GM23338 (cell line): Measurements from ENCODE around the gene LPP. TPM values are rescaled to one million over a fixed set of nuclear protein-coding genes. Genes with fewer than 3 reads are reported as not detected.
"Not testable (repeated sequence)": the region's sequence is repeated elsewhere in the genome, so short reads cannot be mapped to it uniquely, and the experiment has no call there.

ENCODE experiments used
- ATAC-seq: fragments of 200-7000 bp; cut with Tn5 transposase; 3 replicates; pipeline ENCODE4 v1.9.1; 2020
- DNase-seq: peaks from one replicate; pipeline ENCODE4 v3.0.0-alpha.2; 2015; ENCODE audit warnings: low spot score
- H2AFZ ChIP-seq: fragments of 200-600 bp; sonication (generic); 2 replicates; pipeline ENCODE4 v1.8.0; 2016; ENCODE audit warnings: antibody characterized with exemption, mild to moderate bottlenecking, moderate library complexity
- H3F3A ChIP-seq: fragments of 200-600 bp; sonication (generic); replicated peaks from 2 replicates; pipeline ENCODE4 v1.8.0; 2017; ENCODE audit warnings: antibody characterized with exemption, mixed run types, low read depth
- H3K27ac ChIP-seq: fragments of 200-600 bp; sonication (generic); 2 replicates; pipeline ENCODE4 v1.6.1; 2016; ENCODE audit warnings: low read depth
- H3K27me3 ChIP-seq: fragments of 200-600 bp; sonication (generic); 2 replicates; pipeline ENCODE4 v1.8.0; 2016; ENCODE audit warnings: mild to moderate bottlenecking, mixed run types, moderate library complexity; ENCODE audit not compliant: insufficient read depth
- H3K36me3 ChIP-seq: fragments of 200-600 bp; sonication (generic); 2 replicates; pipeline ENCODE4 v1.8.0; 2016; ENCODE audit warnings: mild to moderate bottlenecking; ENCODE audit not compliant: insufficient read depth
- H3K4me1 ChIP-seq: fragments of 200-600 bp; sonication (generic); 2 replicates; pipeline ENCODE4 v1.8.0; 2016; ENCODE audit warnings: mild to moderate bottlenecking, moderate library complexity; ENCODE audit not compliant: insufficient read depth
- H3K4me2 ChIP-seq: fragments of 200-600 bp; sonication (generic); 2 replicates; pipeline ENCODE4 v1.7.1; 2017; ENCODE audit warnings: mixed run types
- H3K4me3 ChIP-seq: fragments of 200-600 bp; sonication (generic); 2 replicates; pipeline ENCODE4 v1.6.1; 2016; ENCODE audit warnings: mixed run types
- H3K79me2 ChIP-seq: fragments of 200-600 bp; sonication (generic); replicated peaks from 2 replicates; pipeline ENCODE4 v1.8.0; 2017; ENCODE audit warnings: mild to moderate bottlenecking; ENCODE audit not compliant: insufficient read depth
- H3K9me2 ChIP-seq: fragments of 200-600 bp; sonication (generic); 2 replicates; pipeline ENCODE4 v1.8.0; 2017; ENCODE audit not compliant: insufficient read depth
- H4K20me1 ChIP-seq: fragments of 200-600 bp; sonication (generic); replicated peaks from 2 replicates; pipeline ENCODE4 v1.8.0; 2017; ENCODE audit warnings: mild to moderate bottlenecking; ENCODE audit not compliant: insufficient read depth
- H3K27ac Mint-ChIP-seq: 2 replicates; pipeline ENCODE4 v1.8.0; 2020; ENCODE audit warnings: inconsistent platforms, mild to moderate bottlenecking, moderate library complexity, mixed read lengths
- H3K27me3 Mint-ChIP-seq: 3 replicates; pipeline ENCODE4 v1.8.0; 2022; ENCODE audit warnings: low read depth, mild to moderate bottlenecking, moderate library complexity, mixed read lengths, inconsistent platforms; ENCODE audit not compliant: insufficient read depth, poor library complexity
- H3K36me3 Mint-ChIP-seq: 3 replicates; pipeline ENCODE4 v1.8.0; 2021; ENCODE audit warnings: low read depth, mild to moderate bottlenecking, inconsistent platforms, moderate library complexity, mixed read lengths
- H3K4me1 Mint-ChIP-seq: 3 replicates; pipeline ENCODE4 v1.8.0; 2020; ENCODE audit warnings: mild to moderate bottlenecking, inconsistent platforms, mixed read lengths
- H3K4me3 Mint-ChIP-seq: 3 replicates; pipeline ENCODE4 v1.8.0; 2021; ENCODE audit warnings: moderate library complexity, mild to moderate bottlenecking, inconsistent platforms, mixed read lengths
- H3K9me3 Mint-ChIP-seq: 3 replicates; pipeline ENCODE4 v1.8.0; 2020; ENCODE audit warnings: moderate library complexity, mild to moderate bottlenecking, inconsistent platforms, mixed read lengths
- EZH2phosphoT487 ChIP-seq: fragments of 200-600 bp; sonication (generic); IDR thresholded peaks from one replicate; pipeline ENCODE4 v1.8.1; 2018; ENCODE audit warnings: antibody characterized with exemption; ENCODE audit not compliant: unreplicated experiment
- ZNF114 ChIP-seq: fragments of 250-450 bp; sonication (Bioruptor Pico); IDR thresholded peaks from 2 replicates; pipeline ENCODE4 v1.5.0; 2020; ENCODE audit warnings: mild to moderate bottlenecking, moderate library complexity
- polyA plus RNA-seq: library from polyadenylated mRNA; unstranded; fragments of >200 nt; fragmentation: Nextera tagmentation; extraction: Ambion mirVana; gene quantifications from 2 replicates; pipeline ENCODE4 v1.2.1, GENCODE V29; 2016
- total RNA-seq: library from RNA; depleted of rRNA; stranded (reverse); fragments of >200 nt; shearing (Covaris generic); gene quantifications from 2 replicates; pipeline ENCODE4 v1.2.3, GENCODE V29; 2014
- TF ChIP-seq, protein P1 (sequence below): fragments of 250-450 bp; sonication (Bioruptor Pico); IDR thresholded peaks from 2 replicates; pipeline ENCODE4 v1.5.0; 2020; ENCODE audit warnings: mild to moderate bottlenecking, moderate library complexity
- TF ChIP-seq, protein P2 (sequence below): IDR thresholded peaks from one replicate; pipeline ENCODE4 v1.6.1; 2018; ENCODE audit warnings: antibody characterized with exemption; ENCODE audit not compliant: unreplicated experiment

LPP gene
- total and polyA plus RNA-seq, 2 experiments from 2014 or later, result 23.0 to 35.2 TPM

DNA sequence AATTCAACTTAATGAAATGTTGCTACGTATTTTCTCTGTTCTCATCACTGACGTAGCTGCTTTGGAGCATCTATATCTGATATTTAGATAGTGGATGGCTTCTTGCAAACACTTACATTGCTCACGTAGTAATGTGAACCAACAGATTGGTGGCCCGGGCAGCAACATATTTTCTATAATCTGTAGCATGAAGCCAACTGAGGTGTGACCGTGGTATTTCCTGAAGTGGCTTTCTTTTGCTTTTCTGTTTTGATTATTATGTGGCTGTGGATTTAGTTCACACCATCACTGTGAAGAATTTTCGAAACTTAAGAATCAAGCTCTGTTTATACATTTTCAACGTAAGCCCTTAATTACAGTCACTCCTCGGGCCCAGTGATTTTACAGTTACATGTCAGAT is 288.5 kb downstream of the LPP start:
- Histone ChIP-seq H3K36me3 (no peaks in the 10 kb centered on the region), H3K27me3 (no peaks in the 10 kb centered on the region), H3K27ac (no peak overlapping the region), H4K20me1 (no peaks in the 10 kb centered on the region), H2AFZ (no peak overlapping the region), H3F3A (no peaks in the 10 kb centered on the region), H3K4me3 (no peak overlapping the region), H3K9me2 (no peaks in the 10 kb centered on the region), H3K4me1 (peaks cover 4% of the 10 kb centered on the region), H3K79me2 (no peaks in the 10 kb centered on the region), H3K4me2 (no peak overlapping the region)
- ATAC-seq (no peak), DNase-seq (no peak)
- peaks cover 5% of the 10 kb centered on the region; the same call in 2 of the 3 replicates for H3K36me3 Mint-ChIP-seq
- H3K4me3 Mint-ChIP-seq, result no peak overlapping the region
- H3K27me3 Mint-ChIP-seq, result no peaks in the 10 kb centered on the region
- peaks cover 14% of the 10 kb centered on the region for H3K4me1 Mint-ChIP-seq
- no peaks in the 10 kb centered on the region for H3K9me3 Mint-ChIP-seq
- TF ChIP-seq, protein P1, sequence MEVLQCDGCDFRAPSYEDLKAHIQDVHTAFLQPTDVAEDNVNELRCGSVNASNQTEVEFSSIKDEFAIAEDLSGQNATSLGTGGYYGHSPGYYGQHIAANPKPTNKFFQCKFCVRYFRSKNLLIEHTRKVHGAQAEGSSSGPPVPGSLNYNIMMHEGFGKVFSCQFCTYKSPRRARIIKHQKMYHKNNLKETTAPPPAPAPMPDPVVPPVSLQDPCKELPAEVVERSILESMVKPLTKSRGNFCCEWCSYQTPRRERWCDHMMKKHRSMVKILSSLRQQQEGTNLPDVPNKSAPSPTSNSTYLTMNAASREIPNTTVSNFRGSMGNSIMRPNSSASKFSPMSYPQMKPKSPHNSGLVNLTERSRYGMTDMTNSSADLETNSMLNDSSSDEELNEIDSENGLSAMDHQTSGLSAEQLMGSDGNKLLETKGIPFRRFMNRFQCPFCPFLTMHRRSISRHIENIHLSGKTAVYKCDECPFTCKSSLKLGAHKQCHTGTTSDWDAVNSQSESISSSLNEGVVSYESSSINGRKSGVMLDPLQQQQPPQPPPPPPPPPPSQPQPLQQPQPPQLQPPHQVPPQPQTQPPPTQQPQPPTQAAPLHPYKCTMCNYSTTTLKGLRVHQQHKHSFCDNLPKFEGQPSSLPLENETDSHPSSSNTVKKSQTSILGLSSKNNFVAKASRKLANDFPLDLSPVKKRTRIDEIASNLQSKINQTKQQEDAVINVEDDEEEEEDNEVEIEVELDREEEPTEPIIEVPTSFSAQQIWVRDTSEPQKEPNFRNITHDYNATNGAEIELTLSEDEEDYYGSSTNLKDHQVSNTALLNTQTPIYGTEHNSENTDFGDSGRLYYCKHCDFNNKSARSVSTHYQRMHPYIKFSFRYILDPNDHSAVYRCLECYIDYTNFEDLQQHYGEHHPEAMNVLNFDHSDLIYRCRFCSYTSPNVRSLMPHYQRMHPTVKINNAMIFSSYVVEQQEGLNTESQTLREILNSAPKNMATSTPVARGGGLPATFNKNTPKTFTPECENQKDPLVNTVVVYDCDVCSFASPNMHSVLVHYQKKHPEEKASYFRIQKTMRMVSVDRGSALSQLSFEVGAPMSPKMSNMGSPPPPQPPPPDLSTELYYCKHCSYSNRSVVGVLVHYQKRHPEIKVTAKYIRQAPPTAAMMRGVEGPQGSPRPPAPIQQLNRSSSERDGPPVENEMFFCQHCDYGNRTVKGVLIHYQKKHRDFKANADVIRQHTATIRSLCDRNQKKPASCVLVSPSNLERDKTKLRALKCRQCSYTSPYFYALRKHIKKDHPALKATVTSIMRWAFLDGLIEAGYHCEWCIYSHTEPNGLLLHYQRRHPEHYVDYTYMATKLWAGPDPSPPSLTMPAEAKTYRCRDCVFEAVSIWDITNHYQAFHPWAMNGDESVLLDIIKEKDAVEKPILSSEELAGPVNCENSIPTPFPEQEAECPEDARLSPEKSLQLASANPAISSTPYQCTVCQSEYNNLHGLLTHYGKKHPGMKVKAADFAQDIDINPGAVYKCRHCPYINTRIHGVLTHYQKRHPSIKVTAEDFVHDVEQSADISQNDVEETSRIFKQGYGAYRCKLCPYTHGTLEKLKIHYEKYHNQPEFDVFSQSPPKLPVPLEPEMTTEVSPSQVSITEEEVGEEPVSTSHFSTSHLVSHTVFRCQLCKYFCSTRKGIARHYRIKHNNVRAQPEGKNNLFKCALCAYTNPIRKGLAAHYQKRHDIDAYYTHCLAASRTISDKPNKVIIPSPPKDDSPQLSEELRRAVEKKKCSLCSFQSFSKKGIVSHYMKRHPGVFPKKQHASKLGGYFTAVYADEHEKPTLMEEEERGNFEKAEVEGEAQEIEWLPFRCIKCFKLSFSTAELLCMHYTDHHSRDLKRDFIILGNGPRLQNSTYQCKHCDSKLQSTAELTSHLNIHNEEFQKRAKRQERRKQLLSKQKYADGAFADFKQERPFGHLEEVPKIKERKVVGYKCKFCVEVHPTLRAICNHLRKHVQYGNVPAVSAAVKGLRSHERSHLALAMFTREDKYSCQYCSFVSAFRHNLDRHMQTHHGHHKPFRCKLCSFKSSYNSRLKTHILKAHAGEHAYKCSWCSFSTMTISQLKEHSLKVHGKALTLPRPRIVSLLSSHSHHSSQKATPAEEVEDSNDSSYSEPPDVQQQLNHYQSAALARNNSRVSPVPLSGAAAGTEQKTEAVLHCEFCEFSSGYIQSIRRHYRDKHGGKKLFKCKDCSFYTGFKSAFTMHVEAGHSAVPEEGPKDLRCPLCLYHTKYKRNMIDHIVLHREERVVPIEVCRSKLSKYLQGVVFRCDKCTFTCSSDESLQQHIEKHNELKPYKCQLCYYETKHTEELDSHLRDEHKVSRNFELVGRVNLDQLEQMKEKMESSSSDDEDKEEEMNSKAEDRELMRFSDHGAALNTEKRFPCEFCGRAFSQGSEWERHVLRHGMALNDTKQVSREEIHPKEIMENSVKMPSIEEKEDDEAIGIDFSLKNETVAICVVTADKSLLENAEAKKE (CRISPR knock-in tag), result no peak
- TF ChIP-seq EZH2phosphoT487, result no peak
- TF ChIP-seq ZNF114, result no peak
- TF ChIP-seq, protein P2, sequence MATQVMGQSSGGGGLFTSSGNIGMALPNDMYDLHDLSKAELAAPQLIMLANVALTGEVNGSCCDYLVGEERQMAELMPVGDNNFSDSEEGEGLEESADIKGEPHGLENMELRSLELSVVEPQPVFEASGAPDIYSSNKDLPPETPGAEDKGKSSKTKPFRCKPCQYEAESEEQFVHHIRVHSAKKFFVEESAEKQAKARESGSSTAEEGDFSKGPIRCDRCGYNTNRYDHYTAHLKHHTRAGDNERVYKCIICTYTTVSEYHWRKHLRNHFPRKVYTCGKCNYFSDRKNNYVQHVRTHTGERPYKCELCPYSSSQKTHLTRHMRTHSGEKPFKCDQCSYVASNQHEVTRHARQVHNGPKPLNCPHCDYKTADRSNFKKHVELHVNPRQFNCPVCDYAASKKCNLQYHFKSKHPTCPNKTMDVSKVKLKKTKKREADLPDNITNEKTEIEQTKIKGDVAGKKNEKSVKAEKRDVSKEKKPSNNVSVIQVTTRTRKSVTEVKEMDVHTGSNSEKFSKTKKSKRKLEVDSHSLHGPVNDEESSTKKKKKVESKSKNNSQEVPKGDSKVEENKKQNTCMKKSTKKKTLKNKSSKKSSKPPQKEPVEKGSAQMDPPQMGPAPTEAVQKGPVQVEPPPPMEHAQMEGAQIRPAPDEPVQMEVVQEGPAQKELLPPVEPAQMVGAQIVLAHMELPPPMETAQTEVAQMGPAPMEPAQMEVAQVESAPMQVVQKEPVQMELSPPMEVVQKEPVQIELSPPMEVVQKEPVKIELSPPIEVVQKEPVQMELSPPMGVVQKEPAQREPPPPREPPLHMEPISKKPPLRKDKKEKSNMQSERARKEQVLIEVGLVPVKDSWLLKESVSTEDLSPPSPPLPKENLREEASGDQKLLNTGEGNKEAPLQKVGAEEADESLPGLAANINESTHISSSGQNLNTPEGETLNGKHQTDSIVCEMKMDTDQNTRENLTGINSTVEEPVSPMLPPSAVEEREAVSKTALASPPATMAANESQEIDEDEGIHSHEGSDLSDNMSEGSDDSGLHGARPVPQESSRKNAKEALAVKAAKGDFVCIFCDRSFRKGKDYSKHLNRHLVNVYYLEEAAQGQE, result no peak
- H3K27ac Mint-ChIP-seq, result no peak overlapping the region

DNA sequence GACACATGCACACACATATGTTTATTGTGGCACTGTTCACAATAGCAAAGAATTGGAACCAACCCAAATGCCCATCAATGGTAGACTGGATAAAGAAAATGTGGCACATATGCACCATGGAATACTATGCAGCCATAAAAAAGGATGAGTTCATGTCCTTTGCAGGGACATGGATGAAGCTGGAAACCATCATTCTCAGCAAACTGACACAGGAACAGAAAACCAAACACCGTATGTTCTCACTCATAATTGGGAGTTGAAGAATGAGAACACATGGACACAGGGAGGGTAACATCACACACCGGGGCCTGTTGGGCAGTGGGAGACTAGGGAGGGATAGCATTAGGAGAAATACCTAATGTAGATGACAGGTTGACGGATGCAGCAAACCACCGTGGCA is 291.2 kb downstream of the LPP start:
- H3K4me2 ChIP-seq, H3F3A ChIP-seq, H2AFZ ChIP-seq, H3K4me1 Mint-ChIP-seq, H3K36me3 Mint-ChIP-seq, H3K9me2 ChIP-seq, H3K9me3 Mint-ChIP-seq, H3K4me3 Mint-ChIP-seq, H3K27ac Mint-ChIP-seq, H3K27me3 ChIP-seq, H3K4me3 ChIP-seq, H4K20me1 ChIP-seq, H3K79me2 ChIP-seq, H3K27me3 Mint-ChIP-seq, H3K4me1 ChIP-seq, H3K27ac ChIP-seq, ATAC-seq, H3K36me3 ChIP-seq, DNase-seq: not testable (repeated sequence)
